Fibroblast of lung (primary cell): ENCODE data around the gene SPON1. TPM values are rescaled to one million over a fixed set of nuclear protein-coding genes. Genes with fewer than 3 reads are reported as not detected.

Source experiments
- DNase-seq, 2 donors: peaks; one replicate each; pipeline versions ENCODE4 v3.0.0 to v3.0.0-alpha.2; 2010; ENCODE audit warnings: low read depth in 2 of 2
- H2AFZ ChIP-seq: 2 replicates; pipeline ENCODE4 v1.5.1; 2012; ENCODE audit warnings: low read length, control low read depth, inconsistent platforms
- H3K27ac ChIP-seq: 2 replicates; pipeline ENCODE4 v1.5.1; 2011; ENCODE audit warnings: low read length, control low read depth; ENCODE audit not compliant: insufficient read depth
- H3K27me3 ChIP-seq: 2 replicates; pipeline ENCODE4 v1.5.1; 2011; ENCODE audit warnings: mild to moderate bottlenecking, low read length; ENCODE audit not compliant: control insufficient read depth, insufficient read depth
- H3K36me3 ChIP-seq: 2 replicates; pipeline ENCODE4 v1.5.1; 2011; ENCODE audit warnings: low read length; ENCODE audit not compliant: control insufficient read depth, insufficient read depth
- H3K4me1 ChIP-seq: 2 replicates; pipeline ENCODE4 v1.5.1; 2011; ENCODE audit warnings: low read length; ENCODE audit not compliant: control insufficient read depth, insufficient read depth; ENCODE audit errors: extremely low read depth
- H3K4me2 ChIP-seq: 2 replicates; pipeline ENCODE4 v1.5.1; 2011; ENCODE audit warnings: low read length, control low read depth; ENCODE audit not compliant: insufficient read depth; ENCODE audit errors: extremely low read depth
- H3K4me3 ChIP-seq, 4 experiments: fragments of 200-600 bp in 1 of 4; sonication (generic) in 1 of 4; replicated peaks in 1 of 4; 2 replicates each; pipeline ENCODE4 v1.5.1; 2011 to 2016; ENCODE audit warnings: low read length in 4 of 4, low read depth in 3 of 4, mild to moderate bottlenecking in 3 of 4, control low read depth in 2 of 4, inconsistent platforms in 1 of 4, mixed read lengths in 1 of 4; ENCODE audit not compliant: insufficient read depth in 1 of 4; ENCODE audit errors: control extremely low read depth in 1 of 4
- H3K79me2 ChIP-seq: 2 replicates; pipeline ENCODE4 v1.5.1; 2012; ENCODE audit warnings: mild to moderate bottlenecking, low read length, inconsistent platforms; ENCODE audit not compliant: control insufficient read depth, insufficient read depth
- H3K9ac ChIP-seq: 2 replicates; pipeline ENCODE4 v1.5.1; 2011; ENCODE audit warnings: mild to moderate bottlenecking, low read length, control low read depth; ENCODE audit not compliant: insufficient read depth
- H3K9me3 ChIP-seq: 2 replicates; pipeline ENCODE4 v1.5.1; 2012; ENCODE audit warnings: low read depth, low read length; ENCODE audit not compliant: control insufficient read depth, insufficient read depth
- H4K20me1 ChIP-seq: 2 replicates; pipeline ENCODE4 v1.5.1; 2011; ENCODE audit warnings: low read length; ENCODE audit not compliant: control insufficient read depth, insufficient read depth; ENCODE audit errors: extremely low read depth
- CTCF ChIP-seq, 2 donors: IDR thresholded peaks in 1 of 2; conservative IDR thresholded peaks in 1 of 2; 1 replicate in 1 of 2; 2 replicates in 1 of 2; pipeline ENCODE4 v1.5.1; 2011 to 2012; ENCODE audit warnings: low read length in 2 of 2, control low read depth in 1 of 2, inconsistent platforms in 1 of 2, low read depth in 1 of 2, mild to moderate bottlenecking in 1 of 2
- EZH2 ChIP-seq: IDR thresholded peaks from 2 replicates; pipeline ENCODE4 v1.5.1; 2012; ENCODE audit warnings: low read length, control low read depth, mild to moderate bottlenecking; ENCODE audit errors: missing control alignments
- polyA plus RNA-seq, 2 donors: library from polyadenylated mRNA; depleted of rRNA in 1 of 2; stranded (reverse) in 1 of 2; unstranded in 1 of 2; fragments of >200 nt; gene quantifications; 2 replicates each; pipeline ENCODE4 v1.2.1, GENCODE V29; 2011 to 2012; ENCODE audit warnings: missing spikeins in 1 of 2
- total RNA-seq: library from RNA; depleted of rRNA; stranded (reverse); fragments of >200 nt; gene quantifications from 2 replicates; pipeline ENCODE4 v1.2.1, GENCODE V29; 2014

The SPON1 gene
- total and polyA plus RNA-seq, 2 donors (not counting 1 experiment from before 2014, with no cell fraction given) = 0.45 to 3.5 TPM

- Histone ChIP-seq H3K4me2 (no peak overlapping the region), H3K27me3 (no peaks in the 10 kb centered on the region), H2AFZ (no peak overlapping the region), H3K9me3 (no peaks in the 10 kb centered on the region), H3K79me2 (no peaks in the 10 kb centered on the region), H3K27ac (no peak overlapping the region), H4K20me1 (no peaks in the 10 kb centered on the region), H3K4me1 (no peaks in the 10 kb centered on the region), H3K4me3 (no peak overlapping the region), H3K36me3 (no peaks in the 10 kb centered on the region), H3K9ac (no peak overlapping the region)
- no peak for DNase-seq
- no peak for TF ChIP-seq CTCF (conservative IDR thresholded peaks at IDR 0.05 in 1 of 2, IDR thresholded peaks at IDR 0.05 in 1 of 2; ENCODE audit: low read depth in 1 of 2, low read length in 2 of 2)
- no peak for TF ChIP-seq EZH2
Measured at GRCh38 chr11:14124886-14125285, 162.4 kb downstream of the SPON1 start.

DNA sequence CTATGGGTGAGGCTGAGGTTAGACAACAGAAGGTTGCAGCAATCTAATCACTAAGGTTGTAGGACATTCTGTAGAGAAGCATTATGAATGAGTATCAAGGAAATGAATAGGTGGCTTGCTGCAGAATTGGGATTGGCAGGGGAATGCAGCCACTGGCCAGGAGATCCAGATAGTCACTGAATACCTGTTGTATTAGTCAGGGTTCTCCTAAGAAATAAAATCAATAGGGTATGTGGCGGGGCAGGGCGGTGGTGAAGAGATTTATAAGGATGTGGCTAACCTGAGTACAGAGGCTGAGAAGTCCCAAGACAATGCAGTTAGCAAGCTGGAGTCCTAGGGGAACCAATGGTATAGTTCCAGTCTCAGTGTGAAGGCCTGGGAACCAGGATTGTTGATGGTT is 163.0 kb downstream of the SPON1 start:
- Histone ChIP-seq H3K4me3 (no peak overlapping the region), H2AFZ (no peak overlapping the region), H4K20me1 (no peaks in the 10 kb centered on the region), H3K27me3 (no peaks in the 10 kb centered on the region), H3K36me3 (no peaks in the 10 kb centered on the region), H3K9me3 (no peaks in the 10 kb centered on the region), H3K9ac (no peak overlapping the region), H3K27ac (no peak overlapping the region), H3K4me1 (no peaks in the 10 kb centered on the region), H3K4me2 (no peak overlapping the region), H3K79me2 (no peaks in the 10 kb centered on the region)
- no peak for DNase-seq
- no peak for TF ChIP-seq CTCF (conservative IDR thresholded peaks at IDR 0.05 in 1 of 2, IDR thresholded peaks at IDR 0.05 in 1 of 2; ENCODE audit: low read depth in 1 of 2, low read length in 2 of 2)
- no peak for TF ChIP-seq EZH2

DNA sequence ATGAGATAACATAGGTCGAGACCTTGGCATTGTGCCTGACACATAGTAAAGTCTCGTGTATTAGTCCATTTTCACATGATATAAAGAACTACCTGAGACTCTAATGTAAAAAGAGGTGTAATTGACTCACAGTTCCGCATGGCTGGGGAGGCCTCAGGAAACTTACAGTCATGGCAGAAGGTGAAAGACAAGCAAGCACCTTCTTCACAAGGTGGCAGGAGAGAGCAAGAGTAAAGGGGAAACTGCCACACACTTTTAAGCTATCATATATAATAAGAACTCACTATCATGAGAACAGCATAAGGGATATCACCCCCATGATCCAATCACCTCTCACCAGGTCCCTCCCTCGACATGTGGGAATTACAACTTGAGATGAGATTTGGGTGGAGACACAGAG is 165.2 kb downstream of the SPON1 start:
- H4K20me1 ChIP-seq = no peaks in the 10 kb centered on the region
- no peaks in the 10 kb centered on the region for H3K4me1 ChIP-seq
- TF ChIP-seq CTCF (conservative IDR thresholded peaks at IDR 0.05 in 1 of 2, IDR thresholded peaks at IDR 0.05 in 1 of 2; ENCODE audit: low read depth in 1 of 2, low read length in 2 of 2) = no peak
- TF ChIP-seq EZH2 = no peak
- H3K9me3 ChIP-seq = no peaks in the 10 kb centered on the region
- no peaks in the 10 kb centered on the region for H3K27me3 ChIP-seq
- H3K27ac ChIP-seq = no peak overlapping the region
- no peak for DNase-seq
- no peak overlapping the region for H2AFZ ChIP-seq
- no peak overlapping the region for H3K4me2 ChIP-seq
- H3K79me2 ChIP-seq = no peaks in the 10 kb centered on the region
- H3K36me3 ChIP-seq = no peaks in the 10 kb centered on the region
- no peak overlapping the region for H3K9ac ChIP-seq
- H3K4me3 ChIP-seq = no peak overlapping the region
